Keratinocyte (primary cell): ENCODE measurements around the gene SLPI. TPM values are rescaled to one million over a fixed set of nuclear protein-coding genes. Genes with fewer than 3 reads are reported as not detected.

Experiments used
- DNase-seq: peaks from one replicate; pipeline ENCODE4 v3.0.0-alpha.2; 2011; ENCODE audit warnings: low read depth, missing footprints, low spot score
- FAIRE-seq: peaks from 2 replicates; lab custom pipeline; 2011; peaks lifted over from hg19 to GRCh38; lab: Jason Lieb, UNC
- H2AFZ ChIP-seq: 2 replicates; pipeline ENCODE4 v1.6.0; 2012; ENCODE audit warnings: low read length, control low read depth, inconsistent platforms; ENCODE audit not compliant: control insufficient read depth
- H3K27ac ChIP-seq: 2 replicates; pipeline ENCODE4 v1.5.1; 2011; ENCODE audit warnings: low read length; ENCODE audit not compliant: control insufficient read depth, insufficient read depth
- H3K27me3 ChIP-seq: 3 replicates; pipeline ENCODE4 v1.6.0; 2011; ENCODE audit warnings: low read length; ENCODE audit not compliant: control insufficient read depth, insufficient read depth; ENCODE audit errors: extremely low read depth
- H3K36me3 ChIP-seq, 2 experiments: 2 replicates in 1 of 2; 3 replicates in 1 of 2; pipeline ENCODE4 v1.5.1; 2011; ENCODE audit warnings: low read length in 2 of 2, mild to moderate bottlenecking in 1 of 2; ENCODE audit not compliant: control insufficient read depth in 2 of 2, insufficient read depth in 2 of 2; ENCODE audit errors: extremely low read depth in 1 of 2
- H3K4me1 ChIP-seq: 3 replicates; pipeline ENCODE4 v1.5.1; 2011; ENCODE audit warnings: low read length; ENCODE audit not compliant: control insufficient read depth, insufficient read depth; ENCODE audit errors: extremely low read depth
- H3K4me2 ChIP-seq: 3 replicates; pipeline ENCODE4 v1.6.0; 2011; ENCODE audit warnings: low read depth, low read length; ENCODE audit not compliant: control insufficient read depth, insufficient read depth; ENCODE audit errors: extremely low read depth
- H3K4me3 ChIP-seq, 3 experiments: fragments of 200-600 bp in 1 of 3; sonication (generic) in 1 of 3; 2 replicates in 2 of 3; 3 replicates in 1 of 3; pipeline ENCODE4 v1.5.1; 2011 to 2016; ENCODE audit warnings: low read length in 3 of 3, mild to moderate bottlenecking in 3 of 3, control low read depth in 2 of 3, inconsistent platforms in 1 of 3, low read depth in 1 of 3, mixed read lengths in 1 of 3, mixed run types in 1 of 3, moderate library complexity in 1 of 3; ENCODE audit not compliant: control insufficient read depth in 2 of 3, insufficient read depth in 2 of 3; ENCODE audit errors: extremely low read depth in 1 of 3
- H3K79me2 ChIP-seq: 2 replicates; pipeline ENCODE4 v1.6.0; 2012; ENCODE audit warnings: low read length; ENCODE audit not compliant: control insufficient read depth, insufficient read depth
- H3K9ac ChIP-seq: 3 replicates; pipeline ENCODE4 v1.6.0; 2011; ENCODE audit warnings: low read length; ENCODE audit not compliant: control insufficient read depth, insufficient read depth; ENCODE audit errors: extremely low read depth
- H3K9me1 ChIP-seq: 3 replicates; pipeline ENCODE4 v1.6.0; 2011; ENCODE audit warnings: low read length; ENCODE audit not compliant: control insufficient read depth, insufficient read depth; ENCODE audit errors: extremely low read depth
- H3K9me3 ChIP-seq: 2 replicates; pipeline ENCODE4 v1.5.1; 2012; ENCODE audit warnings: low read depth, low read length; ENCODE audit not compliant: control insufficient read depth
- H4K20me1 ChIP-seq: 3 replicates; pipeline ENCODE4 v1.6.0; 2011; ENCODE audit warnings: low read length; ENCODE audit not compliant: control insufficient read depth, insufficient read depth; ENCODE audit errors: extremely low read depth
- CTCF ChIP-seq, 3 experiments: IDR thresholded peaks in 1 of 3; conservative IDR thresholded peaks in 1 of 3; optimal IDR thresholded peaks in 1 of 3; 2 replicates in 2 of 3; 3 replicates in 1 of 3; pipeline versions ENCODE3 to v1.5.1; 2011; ENCODE audit warnings: low read length in 3 of 3, mild to moderate bottlenecking in 3 of 3, moderate library complexity in 2 of 3, control low read depth in 1 of 3, inconsistent platforms in 1 of 3; ENCODE audit not compliant: insufficient read depth in 2 of 3; ENCODE audit errors: extremely low read depth in 1 of 3
- EZH2 ChIP-seq: IDR thresholded peaks from one replicate; pipeline ENCODE4 v1.6.1; 2012; ENCODE audit warnings: inconsistent platforms, mild to moderate bottlenecking, low read length, moderate library complexity
- dilution Hi-C: fragments of 300-500 bp; cut with MboI; formaldehyde crosslinking; loops from one replicate; pipeline ENCODE4 v1.7.0; 2020; ENCODE audit warnings: low sequenced_read_pairs; ENCODE audit not compliant: extremely low pct_ligation_motif_present
- polyA plus RNA-seq, 5 experiments: library from polyadenylated mRNA; depleted of rRNA in 3 of 5; stranded (reverse) in 3 of 5; stranded (forward) in 1 of 5; unstranded in 1 of 5; fragments of >200 nt; gene quantifications; 1 replicate in 1 of 5; 2 replicates in 3 of 5; 3 replicates in 1 of 5; pipeline versions ENCODE4 v1.2.1 to v1.2.3, GENCODE V29; 2011 to 2012; ENCODE audit warnings: missing spikeins in 2 of 5, low read depth in 1 of 5, low replicate concordance in 1 of 5

SLPI gene
- polyA plus RNA-seq, 1 donor (not counting 4 experiments of a cell fraction or from before 2014, with no cell fraction given): 262 TPM

- H3K4me1 ChIP-seq: no peaks in the 10 kb centered on the region
- no peak within 1 kb of the TSS for H2AFZ ChIP-seq
- H3K79me2 ChIP-seq: no peaks in the 10 kb centered on the region
- dilution Hi-C loops: no loop called here
- no peaks in the 10 kb centered on the region for H4K20me1 ChIP-seq
- H3K27ac ChIP-seq: no peak within 1 kb of the TSS
- no peak for FAIRE-seq
- H3K9ac ChIP-seq: no peak within 1 kb of the TSS
- peaks cover 2% of the 10 kb centered on the region for H3K27me3 ChIP-seq
- no peaks in the 10 kb centered on the region for H3K9me1 ChIP-seq
- TF ChIP-seq EZH2 (no peak), CTCF (optimal IDR thresholded peaks at IDR 0.05 in 1 of 3, IDR thresholded peaks at IDR 0.05 in 1 of 3, conservative IDR thresholded peaks at IDR 0.05 in 1 of 3; ENCODE audit: extremely low read depth in 1 of 3, insufficient read depth in 2 of 3, low read length in 3 of 3) (no peak)
- H3K4me3 ChIP-seq: no peak within 1 kb of the TSS
- H3K4me2 ChIP-seq: no peak within 1 kb of the TSS
- no peaks in the 10 kb centered on the region for H3K36me3 ChIP-seq
- DNase-seq: no peak
- H3K9me3 ChIP-seq: no peaks in the 10 kb centered on the region
Observed at GRCh38 chr20:45206725-45207124, 47.6 kb downstream of the SLPI start, which contains the start of gene SEMG1. SEMG1 (plus strand) TSS chr20:45207033; CDS start chr20:45207054, 21 bp downstream.

Other genes with a start within 250 kb of the SLPI start
- 1.1 to 2.5 TPM (median 1.5 TPM) in 3 replicates for gene KCNS1, start 153.4 kb downstream of the SLPI start, polyA plus RNA-seq
- 2.4 to 11.7 TPM (median 5.1 TPM) in 3 replicates for gene WFDC5, start 139.4 kb downstream of the SLPI start, polyA plus RNA-seq
- 0.32 to 2.9 TPM (median 1.8 TPM) in 3 replicates for gene WFDC12, start 130.1 kb downstream of the SLPI start, polyA plus RNA-seq
- gene PI3, start 79.7 kb downstream of the SLPI start, polyA plus RNA-seq: 46.4 to 226 TPM (median 71.1 TPM) in 3 replicates
- gene SEMG1, start 47.5 kb downstream of the SLPI start, polyA plus RNA-seq: not detected in 3 replicates
- gene SEMG2, start 33.2 kb downstream of the SLPI start, polyA plus RNA-seq: not detected in 3 replicates
- not detected in 3 replicates for gene RBPJL, start 52.3 kb upstream of the SLPI start, polyA plus RNA-seq
- 0.08 TPM in 1 of 3 replicates, not detected in the others for gene MATN4, start 53.7 kb upstream of the SLPI start, polyA plus RNA-seq
- 114 to 206 TPM (median 140 TPM) in 3 replicates for gene SDC4, start 93.9 kb upstream of the SLPI start, polyA plus RNA-seq
- 16.8 to 29.8 TPM (median 22.0 TPM) in 3 replicates for gene SYS1, start 108.6 kb upstream of the SLPI start, polyA plus RNA-seq
- not detected in 3 replicates for gene TP53TG5, start 123.8 kb upstream of the SLPI start, polyA plus RNA-seq
- 33.8 to 42.3 TPM (median 37.4 TPM) in 3 replicates for gene DBNDD2, start 153.7 kb upstream of the SLPI start, polyA plus RNA-seq
- 25.9 to 37.6 TPM (median 26.5 TPM) in 3 replicates for gene PIGT, start 161.6 kb upstream of the SLPI start, polyA plus RNA-seq
- gene WFDC2, start 215.2 kb upstream of the SLPI start, polyA plus RNA-seq: 0.44 TPM in 1 of 3 replicates, not detected in the others